ENCODE measurements around the gene MAPK8.

Gene MAPK8

GRCh38 chr10:48451969-48452878 is 145.7 kb downstream of the MAPK8 start:
- DNase-seq: no peak

GRCh38 chr10:48452879-48453412 is 146.5 kb downstream of the MAPK8 start:
- no peak for DNase-seq

GRCh38 chr10:48453451-48454301 is 147.2 kb downstream of the MAPK8 start:
- no peak for DNase-seq

GRCh38 chr10:48454302-48455054 is 148.0 kb downstream of the MAPK8 start:
- DNase-seq: no peak

- no peak for DNase-seq
Measured at GRCh38 chr10:48455055-48455391, 148.5 kb downstream of the MAPK8 start.

GRCh38 chr10:48455392-48456151 is 149.1 kb downstream of the MAPK8 start:
- DNase-seq: no peak

GRCh38 chr10:48456361-48456804 is 149.9 kb downstream of the MAPK8 start:
- no peak for DNase-seq

- no peak for DNase-seq
Measured at GRCh38 chr10:48456808-48457761, 150.6 kb downstream of the MAPK8 start.

GRCh38 chr10:48457949-48458661 is 151.6 kb downstream of the MAPK8 start:
- DNase-seq: no peak

- DNase-seq: no peak
Measured at GRCh38 chr10:48458662-48459048, 152.2 kb downstream of the MAPK8 start.

GRCh38 chr10:48459270-48460150 is 153.0 kb downstream of the MAPK8 start:
- no peak for DNase-seq

- no peak for DNase-seq
Measured at GRCh38 chr10:48460182-48460581, 153.7 kb downstream of the MAPK8 start.

- no peak for DNase-seq
Measured at GRCh38 chr10:48461623-48462481, 155.4 kb downstream of the MAPK8 start.

- no peak for DNase-seq
Measured at GRCh38 chr10:48462482-48463020, 156.1 kb downstream of the MAPK8 start.

GRCh38 chr10:48463318-48464003 is 157.0 kb downstream of the MAPK8 start:
- DNase-seq: no peak

- DNase-seq: no peak
Measured at GRCh38 chr10:48464121-48464870, 157.8 kb downstream of the MAPK8 start.
